ENCODE results near the gene APOF. TPM values are rescaled to one million over a fixed set of nuclear protein-coding genes. Genes with fewer than 3 reads are reported as not detected.

The APOF gene
- total and polyA plus RNA-seq, 2 of the 8 experiments (the other 6 are each of a cell fraction or from before 2014, with no cell fraction given): not detected

GRCh38 chr12:56315622-56316473, 46.8 kb downstream of the APOF start, which contains the start of gene CNPY2 (continued):
- TF ChIP-seq CEBPB (IDR thresholded peaks at IDR 0.05; ENCODE audit: low read depth, low read length) (no peak), PHF8 (conservative IDR thresholded peaks at IDR 0.05; ENCODE audit: low read depth, low read length) (peak; percentile 97)
